Neuron (in vitro differentiated cells): ENCODE data around the gene SORL1.

Experiments
- H2AFZ ChIP-seq: one replicate; pipeline ENCODE4 v1.6.1; 2013; ENCODE audit warnings: low read depth, mild to moderate bottlenecking, inconsistent platforms, low read length, moderate library complexity
- H3K27me3 ChIP-seq: one replicate; pipeline ENCODE4 v1.6.1; 2013; ENCODE audit warnings: low read length; ENCODE audit not compliant: insufficient read depth
- H3K36me3 ChIP-seq: one replicate; pipeline ENCODE4 v1.6.1; 2013; ENCODE audit warnings: low read length; ENCODE audit not compliant: insufficient read depth
- H3K4me1 ChIP-seq: one replicate; pipeline ENCODE4 v1.6.1; 2013; ENCODE audit warnings: low read length; ENCODE audit not compliant: insufficient read depth
- H3K4me3 ChIP-seq: 2 replicates; pipeline ENCODE4 v1.5.1; 2013; ENCODE audit warnings: mild to moderate bottlenecking, low read length, moderate library complexity
- H3K9me3 ChIP-seq: one replicate; pipeline ENCODE4 v1.6.1; 2013; ENCODE audit warnings: low read length

Gene SORL1

DNA sequence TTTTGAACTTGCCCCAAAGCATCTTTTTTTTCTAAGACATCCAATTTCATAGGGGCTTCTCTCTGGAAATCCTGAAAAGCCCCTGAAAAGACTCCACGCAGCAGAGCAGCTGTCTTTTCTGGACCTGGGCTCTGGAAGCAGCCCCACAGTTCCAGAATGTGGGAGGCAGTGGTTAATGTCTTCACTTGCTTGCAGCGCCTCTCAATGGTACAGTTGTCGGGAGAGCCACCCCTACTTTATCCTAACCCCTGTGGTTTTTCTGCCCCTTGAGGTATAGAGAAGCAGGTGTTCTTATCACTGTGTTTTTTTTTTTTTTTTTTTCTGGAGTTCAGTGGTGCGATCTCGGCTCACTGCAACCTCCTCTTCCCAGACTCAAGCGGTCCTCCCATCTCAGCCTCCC, 84.0 kb downstream of the SORL1 start:
- peaks cover 6% of the 10 kb centered on the region for H3K36me3 ChIP-seq
- no peaks in the 10 kb centered on the region for H3K27me3 ChIP-seq
- no peak overlapping the region for H3K4me3 ChIP-seq
- peaks cover 3% of the 10 kb centered on the region for H3K9me3 ChIP-seq
- no peak overlapping the region for H2AFZ ChIP-seq
- H3K4me1 ChIP-seq = no peaks in the 10 kb centered on the region

- Histone ChIP-seq H3K27me3 (no peaks in the 10 kb centered on the region), H3K4me3 (no peak overlapping the region), H3K36me3 (no peaks in the 10 kb centered on the region), H2AFZ (no peak overlapping the region), H3K9me3 (no peaks in the 10 kb centered on the region), H3K4me1 (no peaks in the 10 kb centered on the region)
Observed at GRCh38 chr11:121538054-121538453, 85.9 kb downstream of the SORL1 start.

DNA sequence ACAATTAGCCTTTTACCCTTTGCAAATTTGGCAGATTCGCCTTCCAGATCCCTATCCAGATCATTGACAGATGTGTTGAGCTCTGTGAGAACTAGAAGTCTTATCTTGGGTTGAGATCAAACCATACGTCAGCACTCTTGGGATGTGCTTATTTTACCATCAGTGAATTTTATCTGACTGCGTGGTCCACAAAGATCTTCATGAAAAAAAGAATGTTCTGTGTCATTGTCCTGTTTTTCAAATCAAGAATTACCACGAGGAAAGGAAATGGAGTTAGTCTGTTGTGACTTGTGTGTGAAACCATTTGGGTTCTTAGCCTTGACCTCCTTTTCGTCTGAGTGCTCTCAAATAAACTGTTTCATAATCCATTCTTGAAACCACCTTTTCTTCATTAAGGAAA, 86.9 kb downstream of the SORL1 start:
- Histone ChIP-seq H3K4me1 (no peaks in the 10 kb centered on the region), H2AFZ (no peak overlapping the region), H3K36me3 (peaks cover 6% of the 10 kb centered on the region), H3K4me3 (no peak overlapping the region), H3K27me3 (no peaks in the 10 kb centered on the region), H3K9me3 (no peaks in the 10 kb centered on the region)

DNA sequence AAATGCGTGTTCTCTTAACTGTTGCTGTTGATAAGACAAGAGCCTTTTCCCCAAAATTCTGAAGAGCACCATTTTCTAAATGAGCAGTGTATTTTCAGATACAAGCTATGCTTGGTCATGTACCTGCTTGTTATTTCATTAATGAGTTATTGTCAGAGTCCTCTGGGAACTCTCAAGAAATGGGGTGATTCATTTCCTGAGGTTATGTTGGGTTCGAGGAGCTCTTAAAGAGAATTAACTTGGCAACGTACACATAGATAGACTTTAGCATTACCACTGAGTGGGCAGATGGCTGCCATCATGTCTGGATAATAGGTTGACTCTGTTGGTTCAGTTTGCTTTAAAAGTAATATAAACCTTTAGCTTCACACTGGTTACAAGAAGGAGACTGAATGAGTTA, 88.5 kb downstream of the SORL1 start:
- no peaks in the 10 kb centered on the region for H3K4me1 ChIP-seq
- H3K27me3 ChIP-seq = no peaks in the 10 kb centered on the region
- H2AFZ ChIP-seq = no peak overlapping the region
- H3K36me3 ChIP-seq = peaks cover 20% of the 10 kb centered on the region
- H3K9me3 ChIP-seq = no peaks in the 10 kb centered on the region
- H3K4me3 ChIP-seq = no peak overlapping the region

- Histone ChIP-seq H3K4me1 (no peaks in the 10 kb centered on the region), H3K4me3 (no peak overlapping the region), H3K9me3 (no peaks in the 10 kb centered on the region), H2AFZ (no peak overlapping the region), H3K36me3 (peaks cover 26% of the 10 kb centered on the region), H3K27me3 (no peaks in the 10 kb centered on the region)
Observed at GRCh38 chr11:121543836-121544380, 91.8 kb downstream of the SORL1 start.

GRCh38 chr11:121544956-121545355, 92.8 kb downstream of the SORL1 start:
- no peak overlapping the region for H3K4me3 ChIP-seq
- H2AFZ ChIP-seq = no peak overlapping the region
- peaks cover 26% of the 10 kb centered on the region for H3K36me3 ChIP-seq
- H3K27me3 ChIP-seq = no peaks in the 10 kb centered on the region
- H3K9me3 ChIP-seq = no peaks in the 10 kb centered on the region
- no peaks in the 10 kb centered on the region for H3K4me1 ChIP-seq

- no peak overlapping the region for H2AFZ ChIP-seq
- no peaks in the 10 kb centered on the region for H3K27me3 ChIP-seq
- no peaks in the 10 kb centered on the region for H3K9me3 ChIP-seq
- H3K4me1 ChIP-seq = peaks cover 10% of the 10 kb centered on the region
- no peak overlapping the region for H3K4me3 ChIP-seq
- peaks cover 26% of the 10 kb centered on the region for H3K36me3 ChIP-seq
Observed at GRCh38 chr11:121547574-121547973, 95.5 kb downstream of the SORL1 start.

- Histone ChIP-seq H2AFZ (no peak overlapping the region), H3K4me3 (no peak overlapping the region), H3K4me1 (peaks cover 17% of the 10 kb centered on the region), H3K27me3 (no peaks in the 10 kb centered on the region), H3K9me3 (no peaks in the 10 kb centered on the region), H3K36me3 (peaks cover 7% of the 10 kb centered on the region)
Observed at GRCh38 chr11:121550247-121551030, 98.3 kb downstream of the SORL1 start.

GRCh38 chr11:121551463-121551862, 99.3 kb downstream of the SORL1 start:
- H2AFZ ChIP-seq = no peak overlapping the region
- no peaks in the 10 kb centered on the region for H3K27me3 ChIP-seq
- H3K36me3 ChIP-seq = peaks cover 9% of the 10 kb centered on the region
- no peaks in the 10 kb centered on the region for H3K9me3 ChIP-seq
- peaks cover 17% of the 10 kb centered on the region for H3K4me1 ChIP-seq
- no peak overlapping the region for H3K4me3 ChIP-seq

DNA sequence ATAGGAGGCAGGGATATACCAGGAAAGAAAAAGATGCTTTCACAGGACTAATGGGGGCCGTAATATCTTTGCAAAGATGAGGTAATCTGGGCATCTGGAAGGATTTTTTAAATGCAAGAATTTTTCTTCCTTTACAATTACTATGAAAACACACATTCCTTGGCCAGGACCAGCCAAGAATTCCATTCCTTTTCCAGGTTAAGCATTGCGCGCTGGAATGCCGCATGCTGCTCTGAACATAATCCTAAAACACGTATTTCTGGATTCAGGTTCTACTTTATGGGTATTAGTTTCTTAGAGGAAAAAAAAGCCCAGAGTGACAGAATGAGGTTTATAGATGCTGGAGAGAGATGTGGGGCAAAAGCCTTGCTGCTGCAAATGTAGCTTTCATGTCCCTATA, 100.0 kb downstream of the SORL1 start:
- H3K9me3 ChIP-seq = no peaks in the 10 kb centered on the region
- no peaks in the 10 kb centered on the region for H3K27me3 ChIP-seq
- H3K4me3 ChIP-seq = no peak overlapping the region
- no peak overlapping the region for H2AFZ ChIP-seq
- H3K36me3 ChIP-seq = peaks cover 7% of the 10 kb centered on the region
- H3K4me1 ChIP-seq = peaks cover 17% of the 10 kb centered on the region

DNA sequence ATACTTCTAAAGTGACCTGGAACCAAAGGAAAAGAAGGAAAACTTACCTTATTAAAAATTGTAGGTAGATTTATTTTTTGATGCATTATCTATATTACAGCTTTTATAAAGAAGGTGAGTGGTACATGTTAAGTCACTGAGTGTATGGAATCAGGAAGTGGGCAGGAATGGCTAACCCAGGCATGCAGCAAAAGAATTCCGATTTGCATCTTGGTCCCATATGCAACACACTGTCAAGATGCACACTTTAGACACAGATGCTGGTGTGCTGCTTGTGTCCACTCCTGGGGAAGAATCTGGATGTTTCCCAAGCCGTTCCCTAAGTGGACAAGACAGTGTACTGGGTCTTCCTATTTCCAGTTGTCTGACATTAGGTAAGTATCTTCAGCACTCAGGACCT, 100.5 kb downstream of the SORL1 start:
- Histone ChIP-seq H3K4me3 (no peak overlapping the region), H2AFZ (no peak overlapping the region), H3K9me3 (no peaks in the 10 kb centered on the region), H3K4me1 (peaks cover 17% of the 10 kb centered on the region), H3K36me3 (peaks cover 10% of the 10 kb centered on the region), H3K27me3 (no peaks in the 10 kb centered on the region)

GRCh38 chr11:121553389-121553788, 101.3 kb downstream of the SORL1 start:
- H3K27me3 ChIP-seq = no peaks in the 10 kb centered on the region
- peaks cover 14% of the 10 kb centered on the region for H3K36me3 ChIP-seq
- no peaks in the 10 kb centered on the region for H3K9me3 ChIP-seq
- H3K4me3 ChIP-seq = no peak overlapping the region
- H2AFZ ChIP-seq = no peak overlapping the region
- peaks cover 17% of the 10 kb centered on the region for H3K4me1 ChIP-seq

DNA sequence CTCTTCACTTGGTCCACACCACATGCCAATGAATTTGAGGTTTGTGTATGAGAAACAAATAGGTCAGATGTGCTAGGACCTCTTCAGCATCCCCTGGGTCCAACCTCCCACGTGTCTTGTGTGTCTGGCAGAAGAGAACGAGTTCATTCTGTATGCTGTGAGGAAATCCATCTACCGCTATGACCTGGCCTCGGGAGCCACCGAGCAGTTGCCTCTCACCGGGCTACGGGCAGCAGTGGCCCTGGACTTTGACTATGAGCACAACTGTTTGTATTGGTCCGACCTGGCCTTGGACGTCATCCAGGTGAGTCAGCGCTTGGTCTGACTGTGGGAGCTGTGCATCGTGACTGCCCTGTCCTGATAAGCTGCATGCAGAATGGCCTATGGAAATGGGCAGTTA, 101.7 kb downstream of the SORL1 start:
- Histone ChIP-seq H3K4me3 (no peak overlapping the region), H3K36me3 (peaks cover 18% of the 10 kb centered on the region), H3K4me1 (peaks cover 17% of the 10 kb centered on the region), H3K9me3 (no peaks in the 10 kb centered on the region), H3K27me3 (no peaks in the 10 kb centered on the region), H2AFZ (no peak overlapping the region)

DNA sequence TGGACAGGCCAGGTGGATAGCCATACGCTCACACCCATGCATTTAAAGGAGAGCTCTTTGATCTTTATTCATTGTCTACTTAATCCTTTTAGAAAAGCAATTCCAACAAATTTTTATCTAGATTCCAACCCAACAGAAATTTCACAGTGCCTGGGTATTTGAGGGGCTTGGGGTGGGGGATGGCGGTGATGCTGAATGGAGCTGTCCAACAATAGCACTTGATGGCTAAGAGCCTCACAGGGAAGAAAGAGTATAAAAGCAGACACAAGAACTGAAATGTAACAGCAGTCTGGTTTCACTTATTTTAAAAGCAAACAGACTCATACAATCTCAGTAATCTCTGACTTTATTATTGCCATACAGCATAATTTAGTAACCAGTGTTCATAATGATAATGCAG, 102.4 kb downstream of the SORL1 start:
- H3K9me3 ChIP-seq = no peaks in the 10 kb centered on the region

More for the DNA sequence above, 102.4 kb downstream of the SORL1 start:
- Histone ChIP-seq H2AFZ (no peak overlapping the region), H3K4me1 (peaks cover 17% of the 10 kb centered on the region), H3K36me3 (peaks cover 25% of the 10 kb centered on the region), H3K4me3 (no peak overlapping the region), H3K27me3 (no peaks in the 10 kb centered on the region)
